PC-9 (cell line): ENCODE measurements around the gene UST. TPM values are rescaled to one million over a fixed set of nuclear protein-coding genes. Genes with fewer than 3 reads are reported as not detected.

Experiments used
- BruUV-seq: library from RNA; stranded (reverse); fragments of 400-500 nt; replicated peaks from 2 replicates; lab custom pipeline; 2021; lab: Mats Ljungman, UMichigan
- CTCF ChIA-PET: fragments of 300-600 bp; sonication (Branson Sonifier 250); formaldehyde crosslinking; loops from one replicate; lab custom pipeline; 2022; ENCODE audit warnings: antibody characterized with exemption; lab: Charles Lee
- POLR2A ChIA-PET: fragments of 300-600 bp; sonication (Branson Sonifier 250); formaldehyde crosslinking; loops from one replicate; lab custom pipeline; 2022; ENCODE audit warnings: antibody characterized with exemption; ENCODE audit not compliant: unreplicated experiment; lab: Charles Lee
- DNase-seq, 2 experiments: peaks; one replicate each; pipeline versions ENCODE4 v3.0.0 to v3.0.0-alpha.2; 2015 to 2022; ENCODE audit warnings: mixed read lengths in 1 of 2
- H2AFZ ChIP-seq: fragments of 200-600 bp; sonication (generic); 2 replicates; pipeline ENCODE4 v1.8.1; 2017; ENCODE audit warnings: antibody characterized with exemption
- H3F3A ChIP-seq: fragments of 200-600 bp; sonication (generic); 2 replicates; pipeline ENCODE4 v1.8.1; 2017; ENCODE audit warnings: antibody characterized with exemption, mild to moderate bottlenecking, low read depth; ENCODE audit not compliant: insufficient read depth
- H3K27ac ChIP-seq: fragments of 200-600 bp; sonication (generic); 2 replicates; pipeline ENCODE4 v1.6.1; 2016; ENCODE audit warnings: mixed run types
- H3K27me3 ChIP-seq: fragments of 200-600 bp; sonication (generic); 2 replicates; pipeline ENCODE4 v1.6.1; 2016; ENCODE audit warnings: low read depth, mixed run types; ENCODE audit not compliant: insufficient read depth
- H3K36me3 ChIP-seq: fragments of 200-600 bp; sonication (generic); 2 replicates; pipeline ENCODE4 v1.6.1; 2016; ENCODE audit warnings: low read depth, mixed run types
- H3K4me1 ChIP-seq: fragments of 200-600 bp; sonication (generic); replicated peaks from 2 replicates; pipeline ENCODE4 v1.6.1; 2016; ENCODE audit warnings: mixed run types; ENCODE audit not compliant: insufficient read depth
- H3K4me2 ChIP-seq: fragments of 200-600 bp; sonication (generic); 2 replicates; pipeline ENCODE4 v1.6.1; 2017; ENCODE audit warnings: mixed run types
- H3K4me3 ChIP-seq: fragments of 200-600 bp; sonication (generic); 2 replicates; pipeline ENCODE4 v1.6.1; 2016; ENCODE audit warnings: mixed run types
- H3K79me2 ChIP-seq: fragments of 200-600 bp; sonication (generic); 2 replicates; pipeline ENCODE4 v1.6.1; 2017; ENCODE audit warnings: low read depth, mixed run types
- H3K9me2 ChIP-seq: fragments of 200-600 bp; sonication (generic); 2 replicates; pipeline ENCODE4 v1.8.1; 2017; ENCODE audit warnings: mild to moderate bottlenecking; ENCODE audit not compliant: insufficient read depth
- H3K9me3 ChIP-seq: fragments of 200-600 bp; sonication (generic); 2 replicates; pipeline ENCODE4 v1.8.1; 2016; ENCODE audit warnings: low read depth; ENCODE audit not compliant: insufficient read depth
- H4K20me1 ChIP-seq: fragments of 200-600 bp; sonication (generic); 2 replicates; pipeline ENCODE4 v1.8.1; 2017; ENCODE audit not compliant: insufficient read depth
- EZH2 ChIP-seq: fragments of 200-600 bp; sonication (generic); IDR thresholded peaks from 2 replicates; pipeline ENCODE4 v1.8.0; 2017; ENCODE audit warnings: antibody characterized with exemption, low read depth
- intact Hi-C: fragments of 100-400 bp; cut with micrococcal nuclease; formaldehyde crosslinking; loops from one replicate; pipeline ENCODE4 v1.10.0; 2022; ENCODE audit not compliant: unreplicated experiment
- total RNA-seq: library from RNA; stranded (reverse); gene quantifications from 2 replicates; pipeline ENCODE4 v1.2.3, GENCODE V29; 2021
- TF ChIP-seq, protein P1 (sequence below): fragments of 200-600 bp; sonication (generic); conservative IDR thresholded peaks from 2 replicates; pipeline ENCODE4 v1.6.1; 2017; ENCODE audit warnings: mixed run types, antibody characterized with exemption, mild to moderate bottlenecking, moderate library complexity

Gene UST
- total RNA-seq, 1 experiment from 2014 or later = 4.2 TPM

DNA sequence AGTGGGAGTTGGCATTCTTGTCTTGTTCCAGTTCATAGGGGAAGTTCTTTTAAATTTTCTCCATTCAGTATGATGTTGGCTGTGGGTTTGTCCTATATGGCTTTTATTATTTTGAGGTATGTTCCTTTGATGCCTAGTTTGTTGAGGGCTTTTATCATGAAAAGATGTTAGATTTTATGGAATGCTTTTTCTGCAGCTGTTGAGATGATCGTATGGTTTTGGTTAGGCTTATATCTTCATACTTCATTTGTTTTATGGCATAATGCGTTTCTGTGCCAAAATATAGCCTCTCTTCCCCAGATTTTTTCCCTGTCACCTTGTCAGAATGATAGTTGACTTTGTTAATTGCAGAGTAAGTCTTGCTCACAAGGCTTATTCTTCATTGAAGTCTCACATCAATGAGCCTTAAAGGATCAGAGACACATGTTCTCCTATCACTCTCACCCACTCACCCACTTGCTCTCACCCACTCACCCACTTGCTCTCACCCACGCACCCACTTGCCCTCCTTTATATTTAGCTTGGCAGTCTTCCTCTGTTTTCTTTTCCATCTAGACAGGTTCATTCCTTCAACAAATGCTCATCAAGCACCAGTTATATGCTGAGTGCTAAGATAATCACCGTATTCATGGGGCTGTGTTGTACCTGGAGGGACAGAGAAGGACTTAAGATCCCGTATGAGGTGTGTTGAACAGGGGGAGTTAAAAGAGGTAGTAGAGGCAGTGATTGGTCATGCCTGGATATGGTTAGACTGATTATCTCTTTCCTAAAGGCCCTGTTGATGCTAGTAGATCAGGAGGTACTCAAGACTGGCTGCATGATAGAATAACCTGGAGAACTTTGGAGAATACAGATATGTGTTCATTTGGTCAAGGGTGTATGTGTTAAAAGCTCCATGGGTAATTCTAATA is 19.3 kb downstream of the UST start:
- H3K9me2 ChIP-seq = no peaks in the 10 kb centered on the region
- H3K9me3 ChIP-seq = no peaks in the 10 kb centered on the region
- H3K4me1 ChIP-seq = peaks cover 14% of the 10 kb centered on the region
- DNase-seq = no peak
- no peak overlapping the region for H3K4me3 ChIP-seq
- intact Hi-C loops = no loop called here
- ChIA-PET CTCF (no interaction called here), POLR2A (no interaction called here)
- TF ChIP-seq, protein P1, sequence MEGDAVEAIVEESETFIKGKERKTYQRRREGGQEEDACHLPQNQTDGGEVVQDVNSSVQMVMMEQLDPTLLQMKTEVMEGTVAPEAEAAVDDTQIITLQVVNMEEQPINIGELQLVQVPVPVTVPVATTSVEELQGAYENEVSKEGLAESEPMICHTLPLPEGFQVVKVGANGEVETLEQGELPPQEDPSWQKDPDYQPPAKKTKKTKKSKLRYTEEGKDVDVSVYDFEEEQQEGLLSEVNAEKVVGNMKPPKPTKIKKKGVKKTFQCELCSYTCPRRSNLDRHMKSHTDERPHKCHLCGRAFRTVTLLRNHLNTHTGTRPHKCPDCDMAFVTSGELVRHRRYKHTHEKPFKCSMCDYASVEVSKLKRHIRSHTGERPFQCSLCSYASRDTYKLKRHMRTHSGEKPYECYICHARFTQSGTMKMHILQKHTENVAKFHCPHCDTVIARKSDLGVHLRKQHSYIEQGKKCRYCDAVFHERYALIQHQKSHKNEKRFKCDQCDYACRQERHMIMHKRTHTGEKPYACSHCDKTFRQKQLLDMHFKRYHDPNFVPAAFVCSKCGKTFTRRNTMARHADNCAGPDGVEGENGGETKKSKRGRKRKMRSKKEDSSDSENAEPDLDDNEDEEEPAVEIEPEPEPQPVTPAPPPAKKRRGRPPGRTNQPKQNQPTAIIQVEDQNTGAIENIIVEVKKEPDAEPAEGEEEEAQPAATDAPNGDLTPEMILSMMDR = no peak
- no peak for TF ChIP-seq EZH2
- H3K79me2 ChIP-seq = no peaks in the 10 kb centered on the region
- H3K27ac ChIP-seq = no peak overlapping the region
- H4K20me1 ChIP-seq = no peaks in the 10 kb centered on the region
- H3K36me3 ChIP-seq = no peaks in the 10 kb centered on the region
- no peak overlapping the region for H2AFZ ChIP-seq
- no peak overlapping the region for H3K4me2 ChIP-seq
- no peaks in the 10 kb centered on the region for H3K27me3 ChIP-seq
- BruUV-seq = no TSS peak
- no peaks in the 10 kb centered on the region; the same call in 1 of the 2 replicates for H3F3A ChIP-seq

DNA sequence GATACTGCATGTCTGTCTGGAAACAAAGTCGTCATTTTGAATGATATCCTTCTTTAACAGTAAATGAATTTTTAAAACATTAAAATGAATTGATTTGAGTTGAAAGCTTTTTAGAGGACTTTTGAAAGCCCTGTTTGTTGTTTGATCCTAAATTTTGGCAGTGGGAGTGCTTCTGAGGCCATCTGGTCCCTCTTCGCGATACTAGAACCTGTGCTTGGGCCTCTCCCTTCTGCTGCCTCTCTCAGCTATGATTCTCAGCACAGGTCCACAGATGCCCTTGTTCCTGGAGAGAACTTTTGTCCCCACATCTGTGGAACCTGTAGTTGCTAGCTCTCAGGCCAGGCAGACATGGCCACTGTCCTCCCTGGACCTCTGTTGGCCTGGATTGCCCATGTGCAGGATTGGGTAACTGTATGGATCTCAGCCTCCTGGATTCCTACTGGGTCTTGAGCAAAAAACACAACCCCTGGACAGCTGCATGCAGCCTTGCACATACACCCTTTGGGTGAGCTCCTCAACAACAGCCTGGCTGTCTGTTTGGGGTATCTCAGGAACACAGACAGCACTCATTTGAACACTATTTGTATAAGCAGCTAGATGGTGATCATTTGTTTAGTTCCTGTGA is 21.9 kb downstream of the UST start:
- no peak overlapping the region for H3K4me3 ChIP-seq
- H3K4me1 ChIP-seq = peaks cover 7% of the 10 kb centered on the region; the same call in 1 of the 2 replicates
- H3K9me3 ChIP-seq = no peaks in the 10 kb centered on the region
- CTCF ChIA-PET = no interaction called here
- no peaks in the 10 kb centered on the region for H3K27me3 ChIP-seq
- no peaks in the 10 kb centered on the region for H4K20me1 ChIP-seq
- TF ChIP-seq EZH2 = no peak
- TF ChIP-seq, protein P1 = no peak
- no peak for DNase-seq
- no peak overlapping the region for H3K27ac ChIP-seq
- H3K36me3 ChIP-seq = no peaks in the 10 kb centered on the region
- H3F3A ChIP-seq = no peaks in the 10 kb centered on the region
- POLR2A ChIA-PET = no interaction called here
- H3K4me2 ChIP-seq = no peak overlapping the region
- BruUV-seq = no TSS peak
- H3K79me2 ChIP-seq = no peaks in the 10 kb centered on the region
- H3K9me2 ChIP-seq = no peaks in the 10 kb centered on the region
- no peak overlapping the region for H2AFZ ChIP-seq
- intact Hi-C loops = no loop called here

DNA sequence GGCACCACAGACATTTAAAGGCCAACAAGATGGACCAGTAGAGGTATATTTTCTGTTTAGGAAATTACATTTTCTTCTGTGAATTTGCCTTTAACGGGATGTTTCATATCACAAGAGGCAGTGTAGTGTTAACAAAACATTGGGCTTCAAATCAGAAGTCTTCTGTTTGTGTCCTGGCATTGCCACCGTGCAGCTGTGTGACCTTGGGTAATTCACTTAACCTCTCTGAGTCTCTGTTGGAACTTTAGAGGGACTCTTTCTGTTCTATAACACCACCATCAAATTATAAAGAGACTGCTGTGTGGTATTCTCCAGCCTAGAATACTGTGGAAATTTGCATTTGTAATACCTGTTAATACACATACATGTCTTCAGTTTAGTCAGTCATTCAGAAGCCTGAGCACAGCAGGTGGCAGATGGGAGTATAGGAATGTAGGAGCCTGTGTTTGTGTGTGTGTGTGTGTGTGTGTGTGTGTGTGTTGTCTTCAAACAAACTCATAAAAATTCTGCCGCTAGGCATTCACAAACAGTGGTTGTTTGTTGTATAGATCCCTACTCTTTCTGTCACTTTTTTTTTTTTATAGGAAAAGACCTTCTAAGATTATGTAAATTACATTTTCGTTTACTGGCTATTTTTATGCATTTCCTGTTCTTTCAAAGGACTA is 22.6 kb downstream of the UST start:
- TF ChIP-seq EZH2 = no peak
- TF ChIP-seq, protein P1 = no peak
- Histone ChIP-seq H3K4me3 (no peak overlapping the region), H2AFZ (no peak overlapping the region), H3K9me3 (no peaks in the 10 kb centered on the region), H3K4me1 (peaks cover 6% of the 10 kb centered on the region; the same call in 1 of the 2 replicates), H3K4me2 (no peak overlapping the region), H3F3A (no peaks in the 10 kb centered on the region), H3K9me2 (no peaks in the 10 kb centered on the region), H3K36me3 (no peaks in the 10 kb centered on the region), H3K79me2 (no peaks in the 10 kb centered on the region), H4K20me1 (no peaks in the 10 kb centered on the region), H3K27ac (no peak overlapping the region), H3K27me3 (no peaks in the 10 kb centered on the region)
- no TSS peak for BruUV-seq
- intact Hi-C loops = no loop called here
- ChIA-PET POLR2A (no interaction called here), CTCF (no interaction called here)
- DNase-seq = no peak
